ENCODE results near the gene P2RX1.

GRCh38 chr17:3893720-3894116 is 22.5 kb downstream of the P2RX1 start:
- TF ChIP-seq CTCF (conservative IDR thresholded peaks at IDR 0.05) (no peak), EZH2 (IDR thresholded peaks at IDR 0.05; ENCODE audit: low read depth) (no peak)

All from PC-9 (cell line).